Occipital lobe (tissue), 2 donors: ENCODE measurements around the gene SLC25A45. TPM values are rescaled to one million over a fixed set of nuclear protein-coding genes. Genes with fewer than 3 reads are reported as not detected.
"Not testable (repeated sequence)": the region's sequence is repeated elsewhere in the genome, so short reads cannot be mapped to it uniquely, and the experiment has no call there.

Experiments
- DNase-seq: peaks from one replicate; lab custom pipeline; 2025; lab: John Stamatoyannopoulos, UW
- total RNA-seq: library from RNA; depleted of rRNA; stranded (reverse); fragments of >200 nt; gene quantifications from one replicate; pipeline ENCODE4 v1.2.3, GENCODE V29; 2014

The SLC25A45 gene
- total RNA-seq, 1 donor from 2014 or later = 0.31 TPM

- peak; percentile 90 for DNase-seq
Observed at GRCh38 chr11:65421794-65422632, 39.6 kb upstream of the SLC25A45 start.

GRCh38 chr11:65420979-65421793 lies 38.7 kb upstream of the SLC25A45 start:
- DNase-seq = peak; percentile 90

GRCh38 chr11:65420506-65420905 lies 38.1 kb upstream of the SLC25A45 start:
- DNase-seq = no peak

- peak; percentile 79 for DNase-seq
Observed at GRCh38 chr11:65419772-65420481, 37.5 kb upstream of the SLC25A45 start.

GRCh38 chr11:65419460-65419771 lies 37.0 kb upstream of the SLC25A45 start:
- DNase-seq = no peak

GRCh38 chr11:65418681-65419459 lies 36.4 kb upstream of the SLC25A45 start:
- peak; percentile 88 for DNase-seq

- no peak for DNase-seq
Observed at GRCh38 chr11:65418431-65418680, 35.9 kb upstream of the SLC25A45 start.

- DNase-seq = no peak
Observed at GRCh38 chr11:65417702-65418430, 35.4 kb upstream of the SLC25A45 start.

- no peak for DNase-seq
Observed at GRCh38 chr11:65416841-65417701, 34.6 kb upstream of the SLC25A45 start.

- peak; percentile 84 for DNase-seq
Observed at GRCh38 chr11:65416341-65416824, 33.9 kb upstream of the SLC25A45 start.

GRCh38 chr11:65415499-65416340 lies 33.3 kb upstream of the SLC25A45 start:
- no peak for DNase-seq

- DNase-seq = no peak
Observed at GRCh38 chr11:65414776-65415498, 32.5 kb upstream of the SLC25A45 start.

GRCh38 chr11:65413077-65413664 lies 30.7 kb upstream of the SLC25A45 start:
- DNase-seq = not testable (repeated sequence)

- DNase-seq = no peak
Observed at GRCh38 chr11:65412271-65413076, 30.0 kb upstream of the SLC25A45 start.

GRCh38 chr11:65411681-65412070 lies 29.2 kb upstream of the SLC25A45 start:
- no peak for DNase-seq

- no peak for DNase-seq
Observed at GRCh38 chr11:65410936-65411680, 28.7 kb upstream of the SLC25A45 start.
